Fibroblast of lung (primary cell): ENCODE measurements around the gene ERBB3.

ENCODE experiments used
- CTCF ChIP-seq, 2 donors: IDR thresholded peaks in 1 of 2; conservative IDR thresholded peaks in 1 of 2; 1 replicate in 1 of 2; 2 replicates in 1 of 2; pipeline ENCODE4 v1.5.1; 2011 to 2012; ENCODE audit warnings: low read length in 2 of 2, control low read depth in 1 of 2, inconsistent platforms in 1 of 2, low read depth in 1 of 2, mild to moderate bottlenecking in 1 of 2
- EZH2 ChIP-seq: IDR thresholded peaks from 2 replicates; pipeline ENCODE4 v1.5.1; 2012; ENCODE audit warnings: low read length, control low read depth, mild to moderate bottlenecking; ENCODE audit errors: missing control alignments

GRCh38 chr12:56098592-56098991 is 18.6 kb downstream of the ERBB3 start:
- no peak for TF ChIP-seq CTCF (conservative IDR thresholded peaks at IDR 0.05 in 1 of 2, IDR thresholded peaks at IDR 0.05 in 1 of 2; ENCODE audit: low read depth in 1 of 2, low read length in 2 of 2)
- no peak for TF ChIP-seq EZH2
